HL-60/S4 (cell line): ENCODE data around the gene TAF7.
"Not testable (repeated sequence)": the region's sequence is repeated elsewhere in the genome, so short reads cannot be mapped to it uniquely, and the experiment has no call there.

ENCODE experiments used
- in situ Hi-C: fragments of 300-500 bp; cut with MboI; formaldehyde crosslinking; loops from 2 replicates; pipeline ENCODE4 v1.14.3; 2022; ENCODE audit warnings: low sequenced_read_pairs

The TAF7 gene

GRCh38 chr5:141340781-141341354 is 20.3 kb upstream of the TAF7 start:
- in situ Hi-C loops, result not testable (repeated sequence)

DNA sequence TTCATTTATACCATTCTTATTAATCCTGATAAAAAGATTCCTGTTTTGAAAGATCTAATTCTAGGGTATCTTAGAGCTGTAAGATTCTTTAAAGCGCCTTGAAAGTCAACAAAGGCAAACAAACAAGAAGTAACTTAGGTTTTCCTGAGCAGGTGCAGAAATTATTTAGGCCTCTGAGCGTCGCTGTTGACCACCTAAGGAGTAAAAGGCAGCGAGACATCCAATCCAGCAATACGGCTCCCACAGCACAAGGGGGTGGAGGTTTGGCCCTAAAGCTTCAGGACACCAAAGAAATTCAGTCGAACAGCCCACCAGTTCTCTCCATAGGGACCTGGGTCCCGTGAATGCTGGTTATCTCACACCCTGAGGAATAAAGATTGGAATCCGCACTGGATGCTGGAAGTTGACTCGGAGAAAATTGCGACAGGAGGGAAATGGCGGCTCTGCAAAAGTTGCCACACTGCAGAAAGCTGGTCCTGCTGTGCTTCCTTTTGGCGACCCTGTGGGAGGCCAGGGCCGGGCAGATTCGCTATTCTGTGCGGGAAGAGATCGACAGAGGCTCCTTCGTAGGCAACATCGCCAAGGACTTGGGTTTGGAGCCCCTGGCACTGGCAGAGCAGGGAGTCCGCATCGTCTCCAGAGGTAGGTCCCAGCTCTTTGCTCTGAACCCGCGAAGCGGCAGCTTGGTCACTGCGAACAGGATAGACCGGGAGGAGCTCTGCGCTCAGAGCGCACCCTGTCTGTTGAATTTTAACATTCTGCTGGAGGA is 18.1 kb upstream of the TAF7 start, which contains the start of gene PCDHGA2:
Gene PCDHGA2 (plus strand): TSS at position 223 of the 769 bp plus-strand sequence.
- in situ Hi-C loops, result no loop called here

GRCh38 chr5:141332571-141332970 is 12.0 kb upstream of the TAF7 start:
- in situ Hi-C loops, result not testable (repeated sequence)

DNA sequence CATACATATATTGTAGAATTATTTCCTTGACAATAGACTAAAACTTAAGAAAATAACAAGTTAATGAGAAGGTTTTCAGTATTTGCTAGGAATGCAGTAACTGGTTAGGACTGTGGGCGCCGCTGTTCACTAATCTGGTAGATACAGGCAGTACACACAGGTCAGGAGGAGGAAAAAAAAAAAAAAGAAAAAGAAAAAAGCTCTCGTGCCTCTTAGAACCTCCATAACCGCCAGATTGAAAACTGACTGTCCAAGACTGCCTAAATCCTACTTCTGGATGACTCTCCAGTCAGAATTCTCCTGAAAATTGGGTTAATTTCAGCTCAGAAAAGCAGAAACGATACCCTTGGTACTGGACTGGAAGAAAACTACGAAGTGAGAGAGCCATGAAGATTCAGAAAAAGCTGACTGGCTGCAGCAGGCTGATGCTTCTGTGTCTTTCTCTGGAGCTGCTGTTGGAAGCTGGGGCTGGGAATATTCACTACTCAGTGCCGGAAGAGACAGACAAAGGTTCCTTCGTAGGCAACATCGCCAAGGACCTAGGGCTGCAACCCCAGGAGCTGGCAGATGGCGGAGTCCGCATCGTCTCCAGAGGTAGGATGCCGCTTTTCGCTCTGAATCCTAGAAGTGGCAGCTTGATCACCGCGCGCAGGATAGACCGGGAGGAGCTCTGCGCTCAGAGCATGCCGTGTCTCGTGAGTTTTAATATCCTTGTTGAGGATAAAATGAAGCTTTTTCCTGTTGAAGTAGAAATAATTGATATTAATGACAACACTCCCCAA is 9.9 kb upstream of the TAF7 start, which contains the start of gene PCDHGA1:
Gene PCDHGA1 (plus strand): TSS at position 216 of the 782 bp plus-strand sequence.
- in situ Hi-C loops, result no loop called here

GRCh38 chr5:141328231-141328630 is 7.6 kb upstream of the TAF7 start:
- in situ Hi-C loops, result no loop called here

DNA sequence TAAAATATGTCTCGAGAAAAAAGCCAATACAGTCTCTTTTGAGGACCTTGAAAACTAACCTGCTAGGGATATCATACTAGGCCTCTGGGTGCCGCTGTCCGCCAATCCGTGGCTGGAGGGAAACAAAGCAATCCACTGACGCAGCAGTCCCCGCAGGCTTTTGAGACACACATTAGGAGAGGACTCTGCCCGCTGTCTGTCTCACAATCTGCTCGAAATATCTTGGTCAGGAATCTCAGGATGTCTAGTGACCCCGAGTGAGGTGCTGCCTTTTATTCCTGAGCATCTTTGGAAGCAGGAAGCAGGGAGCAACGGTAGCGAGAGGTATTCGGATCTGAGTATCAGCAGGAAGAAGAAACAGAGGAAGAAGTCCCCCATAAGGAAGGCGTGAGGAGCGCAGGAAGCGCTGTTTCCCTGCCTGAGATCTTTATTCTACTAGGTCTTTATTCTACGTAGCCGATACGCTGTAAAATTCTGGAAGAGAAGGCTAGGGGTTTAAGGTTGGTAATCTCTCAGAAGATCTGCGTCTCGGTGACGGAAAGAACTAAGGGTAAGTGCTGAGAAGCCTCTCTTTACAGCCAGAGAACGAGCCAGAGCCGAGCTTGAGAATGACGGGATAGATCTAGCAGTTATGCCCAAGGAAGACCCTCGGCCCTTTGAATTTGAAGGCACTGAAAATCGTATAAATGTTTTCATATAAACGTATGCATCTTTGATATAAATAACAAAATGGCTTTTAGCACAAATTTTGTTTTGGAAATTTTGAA is 5.7 kb upstream of the TAF7 start:
- in situ Hi-C loops, result no loop called here

DNA sequence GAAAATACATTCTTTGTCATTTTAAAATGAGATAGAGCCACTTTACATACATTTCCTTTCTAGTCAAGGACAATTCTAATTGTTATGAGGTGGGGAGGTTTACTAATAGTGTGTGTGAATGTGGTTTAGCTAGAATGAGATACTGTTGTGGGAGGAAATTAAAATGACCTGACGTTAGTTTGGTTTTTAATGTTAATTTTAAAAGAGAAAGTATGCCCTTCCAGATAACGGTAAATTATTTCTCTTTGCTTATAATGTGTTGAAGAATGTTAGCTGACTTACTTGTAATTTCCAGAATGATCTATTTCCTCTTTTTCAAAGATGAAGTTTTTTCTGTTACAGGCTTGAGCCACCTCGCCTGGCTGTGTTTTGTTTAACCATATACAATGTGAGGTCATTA is 1.7 kb upstream of the TAF7 start:
- in situ Hi-C loops, result no loop called here

- in situ Hi-C loops, result no loop called here
Measured at GRCh38 chr5:141319699-141320098, 885 bp downstream of the TAF7 start.

DNA sequence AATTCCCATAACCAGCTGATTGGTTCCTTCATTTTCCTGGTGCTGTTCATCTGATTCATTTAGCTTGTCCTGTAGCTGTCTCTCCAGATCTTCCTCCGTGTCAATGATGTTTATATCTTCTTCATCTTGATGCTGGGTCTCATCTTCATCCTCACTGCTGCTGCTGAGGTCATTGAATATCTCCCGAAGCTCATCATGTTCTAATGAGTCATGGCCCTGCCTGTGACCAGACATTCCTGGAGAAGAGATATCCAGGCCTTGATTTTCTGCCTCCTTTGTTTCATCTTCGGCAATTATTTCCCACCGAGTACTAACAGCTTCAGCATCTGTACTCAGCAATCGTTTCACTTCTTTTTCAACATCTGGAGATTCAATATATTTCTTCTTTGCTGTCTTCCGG is 1.4 kb downstream of the TAF7 start:
- in situ Hi-C loops, result no loop called here

- in situ Hi-C loops, result not testable (repeated sequence)
Measured at GRCh38 chr5:141316963-141317362, 3.6 kb downstream of the TAF7 start.

DNA sequence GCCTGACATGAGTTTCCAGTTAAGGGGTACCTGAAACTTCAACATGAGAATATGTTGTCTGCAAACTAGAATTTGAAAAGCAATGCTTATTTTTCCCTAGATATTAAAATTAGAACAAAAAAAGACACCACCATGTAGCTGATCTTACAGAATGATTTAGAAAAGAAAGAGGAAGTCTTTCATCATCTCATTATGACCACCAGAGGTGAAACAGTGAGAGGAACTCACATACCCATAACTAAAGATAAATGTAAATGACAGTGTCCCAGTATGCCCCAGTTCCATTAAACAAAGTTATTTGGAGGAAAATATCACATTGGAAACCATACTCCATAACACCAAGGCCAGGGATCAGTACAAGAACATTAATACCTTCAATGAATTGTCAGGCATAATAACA is 6.9 kb downstream of the TAF7 start:
- in situ Hi-C loops, result no loop called here

DNA sequence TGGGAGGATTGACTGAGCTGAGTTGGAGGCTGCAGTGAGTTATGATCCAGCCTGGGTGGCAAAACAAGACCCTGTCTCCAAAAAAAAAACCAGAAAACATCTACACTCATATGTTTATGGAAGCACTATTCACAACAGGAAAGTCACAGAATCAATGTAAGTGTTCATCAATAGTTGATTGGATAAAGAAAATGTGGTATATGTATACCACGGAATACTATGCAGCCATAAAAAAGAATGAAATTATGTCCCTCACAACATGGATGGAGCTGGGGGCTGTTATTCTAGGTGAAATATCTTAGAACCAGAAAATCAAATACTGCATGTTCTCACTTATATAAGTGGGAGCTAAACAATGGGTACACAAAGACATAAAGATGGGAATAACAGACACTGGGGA is 14.0 kb downstream of the TAF7 start:
- in situ Hi-C loops, result no loop called here

- in situ Hi-C loops, result no loop called here
Measured at GRCh38 chr5:141303756-141304155, 16.8 kb downstream of the TAF7 start, which contains the start of gene SLC25A2. TSS of gene SLC25A2 (minus strand) at chr5:141304049. CDS start at chr5:141303865, 184 bp downstream.

DNA sequence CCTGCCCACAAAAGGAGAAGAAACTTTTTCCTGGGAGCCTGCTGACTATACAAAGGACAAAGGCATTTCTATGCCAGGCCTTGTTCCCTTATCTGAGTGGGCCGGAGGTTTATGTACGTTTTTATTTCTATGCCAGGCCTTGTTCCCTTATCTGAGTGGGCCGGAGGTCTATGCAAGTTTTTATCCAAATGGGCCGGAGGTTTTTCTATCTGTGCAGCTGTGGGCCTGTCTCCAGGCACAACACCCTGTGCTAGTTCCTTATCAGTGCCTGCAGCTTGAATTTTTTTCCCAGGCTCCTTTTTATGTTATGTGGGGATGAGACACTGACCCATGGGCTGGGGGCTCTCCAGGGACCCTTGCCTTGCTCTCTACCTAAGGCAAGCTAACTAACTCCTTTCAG is 22.2 kb downstream of the TAF7 start:
- in situ Hi-C loops, result no loop called here

DNA sequence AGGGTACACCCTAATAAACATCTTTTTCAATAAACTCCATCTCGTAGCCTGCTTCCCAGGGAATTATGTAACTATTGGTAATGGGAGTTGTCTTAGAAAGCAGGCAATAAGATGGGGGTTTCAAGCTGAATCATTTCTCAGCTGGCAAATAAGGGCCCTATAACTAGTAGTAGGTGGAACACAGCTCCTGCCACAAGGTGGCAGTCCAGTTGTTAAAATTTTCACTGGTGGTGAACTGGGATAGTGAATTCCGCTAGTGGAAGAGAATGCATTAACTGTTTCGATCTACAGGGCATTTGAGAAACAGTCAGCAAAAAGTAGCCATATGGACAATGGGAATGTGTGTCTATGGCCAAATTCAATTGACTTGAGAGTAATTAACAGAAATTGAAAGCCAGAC is 47.7 kb downstream of the TAF7 start:
- in situ Hi-C loops, result no loop called here

- in situ Hi-C loops, result no loop called here
Measured at GRCh38 chr5:141269195-141269594, 51.4 kb downstream of the TAF7 start.
